Activated CD4-positive, CD25-positive, alpha-beta regulatory T cell treated with anti-CD3 and anti-CD28 coated beads, Interleukin-2, amount 50 U/mL, for 72 hours (primary cell): ENCODE measurements around the gene CHRNA10.
A peak's percentile ranks its signal among the peaks of the same experiment; 100 is the strongest.
"Not testable (repeated sequence)": the region's sequence is repeated elsewhere in the genome, so short reads cannot be mapped to it uniquely, and the experiment has no call there.

Source experiments
- DNase-seq: peaks from one replicate; pipeline ENCODE4 v3.0.0; 2021

Gene CHRNA10

DNA sequence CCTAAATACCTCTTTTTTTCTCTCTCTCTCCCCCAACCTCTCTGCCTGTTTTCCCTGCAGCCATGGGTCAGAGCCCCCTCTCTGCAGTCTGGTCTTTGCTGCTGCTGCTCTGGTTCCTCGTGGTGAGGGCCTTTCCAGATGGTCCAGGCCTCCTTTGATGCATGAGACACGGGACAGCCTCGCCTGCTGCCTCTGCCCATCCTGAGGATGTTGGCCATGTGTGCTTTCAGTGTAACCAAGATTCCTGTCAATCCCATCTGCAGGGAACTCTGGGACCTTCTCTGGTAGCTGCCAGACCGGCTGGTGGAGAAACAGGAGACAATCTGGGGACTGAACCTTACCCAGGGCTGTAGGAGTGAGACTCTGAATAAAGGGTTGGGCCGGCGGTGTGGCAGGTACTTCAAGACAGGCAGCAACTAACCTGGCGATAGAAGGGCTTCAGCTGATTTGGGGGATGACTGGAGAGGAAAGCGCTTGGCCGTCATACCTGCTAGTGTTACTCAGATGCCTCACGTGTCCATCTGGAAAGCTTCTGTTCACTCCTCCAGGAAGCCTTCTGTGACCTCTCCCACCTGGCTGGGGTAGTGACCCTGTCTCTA lies 7.1 kb downstream of the CHRNA10 start:
- no peak for DNase-seq

DNA sequence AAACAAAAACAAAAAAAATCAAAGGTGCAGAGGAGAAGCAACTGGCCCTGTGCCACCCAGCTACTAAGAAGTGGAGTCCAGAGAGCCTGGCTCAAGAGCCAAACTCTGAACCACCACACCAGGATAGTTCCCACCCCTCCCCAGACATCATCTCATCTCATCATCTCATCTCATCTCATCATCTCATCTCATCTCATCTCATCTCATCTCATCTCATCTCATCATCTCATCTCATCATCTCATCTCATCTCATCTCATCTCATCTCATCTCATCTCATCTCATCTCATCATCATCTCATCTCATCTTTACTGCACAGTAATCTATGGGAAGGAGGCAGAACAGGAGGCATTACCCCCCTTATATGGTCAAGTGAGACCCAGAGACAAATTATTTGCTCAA lies 8.3 kb downstream of the CHRNA10 start:
- DNase-seq, result no peak

DNA sequence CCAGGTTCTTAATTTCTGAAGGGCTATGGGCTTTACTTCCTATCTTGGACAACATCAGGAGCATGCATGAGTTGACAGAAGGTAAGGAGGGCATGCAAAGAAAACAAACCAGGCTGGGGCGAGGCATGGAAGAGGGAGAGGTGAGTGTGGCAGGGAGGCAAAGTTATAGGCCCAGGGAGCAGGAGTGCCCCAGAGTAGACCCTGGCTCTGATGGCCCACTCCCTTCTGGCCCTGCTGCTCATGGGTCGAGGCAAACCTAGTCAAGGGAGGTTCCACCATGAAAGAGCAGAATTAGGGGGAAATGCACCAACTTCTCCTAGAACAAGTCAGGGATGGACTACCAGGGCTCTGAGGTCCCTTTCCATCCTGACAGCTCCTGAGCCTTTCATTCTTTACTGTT lies 10.2 kb downstream of the CHRNA10 start:
- DNase-seq, result no peak

DNA sequence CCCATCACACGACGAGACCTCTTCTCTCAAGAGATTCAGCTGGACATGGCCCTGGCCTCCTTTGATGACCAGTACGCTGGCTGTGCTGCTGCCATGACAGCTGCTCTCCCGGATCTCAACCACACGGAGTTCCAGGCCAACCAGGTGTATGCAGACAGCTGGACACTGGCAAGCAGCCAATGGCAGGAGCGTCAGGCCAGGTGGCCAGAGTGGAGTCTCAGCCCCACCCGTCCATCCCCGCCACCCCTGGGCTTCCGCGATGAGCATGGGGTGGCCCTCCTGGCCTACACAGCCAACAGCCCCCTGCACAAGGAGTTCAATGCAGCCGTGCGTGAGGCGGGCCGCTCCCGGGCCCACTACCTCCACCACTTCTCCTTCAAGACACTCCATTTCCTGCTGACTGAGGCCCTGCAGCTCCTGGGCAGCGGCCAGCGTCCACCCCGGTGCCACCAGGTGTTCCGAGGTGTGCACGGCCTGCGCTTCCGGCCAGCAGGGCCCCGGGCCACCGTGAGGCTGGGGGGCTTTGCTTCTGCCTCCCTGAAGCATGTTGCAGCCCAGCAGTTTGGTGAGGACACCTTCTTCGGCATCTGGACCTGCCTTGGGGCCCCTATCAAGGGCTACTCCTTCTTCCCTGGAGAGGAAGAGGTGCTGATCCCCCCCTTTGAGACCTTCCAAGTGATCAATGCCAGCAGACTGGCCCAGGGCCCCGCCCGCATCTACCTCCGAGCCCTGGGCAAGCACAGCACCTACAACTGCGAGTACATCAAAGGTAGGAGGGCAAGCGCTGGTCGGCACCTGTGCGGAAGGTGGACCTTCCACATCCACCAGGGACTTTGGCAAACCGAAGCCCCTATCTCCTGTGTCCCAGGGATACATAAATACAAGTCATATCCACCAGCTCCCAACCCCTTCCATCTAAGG lies 11.3 kb downstream of the CHRNA10 start:
- no peak for DNase-seq

DNA sequence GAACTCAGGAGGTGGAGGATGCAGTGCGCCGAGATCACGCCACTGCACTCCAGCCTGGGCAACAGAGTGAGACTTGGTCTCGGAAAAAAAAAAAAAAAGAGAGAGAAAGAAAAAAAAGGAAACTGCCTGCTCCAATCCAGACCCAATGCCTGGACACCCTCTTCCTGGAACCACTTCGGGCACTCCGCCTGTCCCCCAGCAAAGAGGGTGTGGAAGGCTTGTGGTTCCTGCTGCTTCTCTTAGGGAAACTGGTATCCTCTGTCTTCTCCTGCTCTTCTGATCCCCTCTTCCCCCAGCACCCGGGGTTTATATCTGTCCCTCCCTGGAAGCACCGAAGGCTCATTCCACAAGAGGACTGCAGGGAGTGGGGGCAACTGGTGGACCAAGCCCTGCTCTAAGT lies 12.9 kb downstream of the CHRNA10 start:
- DNase-seq, result no peak

DNA sequence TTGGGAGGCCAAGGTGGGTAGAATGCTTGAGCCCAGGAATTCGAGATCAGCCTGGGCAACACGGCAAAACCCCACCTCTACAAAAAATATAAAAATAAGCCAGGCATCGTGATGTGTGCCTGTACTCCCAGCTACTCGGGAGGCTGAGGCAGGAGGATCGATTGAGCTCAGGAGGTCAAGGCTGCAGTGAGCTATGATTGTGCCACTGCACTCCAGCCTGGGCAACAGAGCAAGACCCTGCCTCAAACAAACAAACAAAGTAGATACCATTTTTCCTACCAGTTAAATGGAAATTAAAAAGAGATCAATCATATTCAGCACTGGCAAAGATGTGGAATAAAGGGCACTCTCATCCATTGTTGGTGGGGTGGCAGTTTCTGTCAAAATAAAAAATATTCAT lies 13.9 kb downstream of the CHRNA10 start:
- DNase-seq, result not testable (repeated sequence)

DNA sequence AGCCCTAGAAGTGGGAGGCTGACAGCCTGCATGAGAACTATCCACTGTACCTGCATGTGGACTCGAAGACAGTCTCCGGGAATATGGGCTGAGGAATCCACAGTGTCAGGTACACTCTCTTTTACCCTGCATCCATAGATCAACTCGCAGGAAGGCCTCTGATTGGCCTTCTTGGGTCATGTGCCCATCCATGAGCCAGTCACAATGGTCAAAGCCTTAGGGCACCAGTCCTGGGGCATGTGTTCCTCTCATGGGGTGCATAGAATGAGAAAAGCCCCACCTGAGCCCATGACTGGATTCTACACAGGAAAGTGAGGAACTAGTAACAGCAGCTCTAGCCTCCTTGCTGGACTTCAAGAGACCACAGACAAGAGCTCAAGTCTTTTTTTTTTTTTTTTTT lies 15.6 kb downstream of the CHRNA10 start:
- DNase-seq, result no peak

DNA sequence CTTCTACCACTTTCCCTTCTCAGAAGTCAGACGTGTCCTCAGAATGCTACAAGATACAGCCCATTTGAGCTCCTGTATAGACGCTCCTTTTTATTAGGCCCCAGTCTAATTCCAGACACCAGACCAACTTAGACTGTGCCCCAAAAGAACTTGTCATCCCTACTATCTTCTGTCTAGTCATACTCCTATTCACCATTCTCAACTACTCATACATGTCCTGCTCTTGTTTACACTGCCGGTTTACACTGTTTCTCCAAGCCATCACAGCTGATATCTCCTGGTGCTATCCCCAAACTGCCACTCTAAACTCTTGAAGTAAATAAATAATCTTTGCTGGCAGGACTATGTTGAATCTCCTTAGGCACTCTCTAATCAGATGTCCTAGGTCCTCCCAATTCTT lies 18.7 kb downstream of the CHRNA10 start:
- DNase-seq, result not testable (repeated sequence)

DNA sequence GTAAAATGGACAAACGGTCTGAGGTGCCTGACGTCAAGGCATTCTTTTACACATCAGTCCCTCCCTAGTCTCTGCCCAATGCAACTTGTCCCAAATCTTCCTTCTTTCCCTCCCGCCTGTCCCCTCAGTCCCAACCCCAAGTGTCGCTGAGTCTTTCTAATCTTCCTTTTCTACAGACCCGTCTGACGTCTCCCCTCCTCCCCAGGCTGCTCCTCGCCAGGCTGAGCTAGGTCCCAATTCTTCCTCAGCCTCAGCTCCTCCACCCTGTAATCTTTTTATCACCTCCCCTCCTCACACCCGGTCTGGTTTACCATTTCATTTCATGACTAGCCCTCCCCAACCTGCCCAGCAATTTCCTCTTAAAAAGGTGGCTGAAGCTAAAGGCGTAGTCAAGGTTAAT lies 21.8 kb downstream of the CHRNA10 start:
- DNase-seq, result not testable (repeated sequence)

DNA sequence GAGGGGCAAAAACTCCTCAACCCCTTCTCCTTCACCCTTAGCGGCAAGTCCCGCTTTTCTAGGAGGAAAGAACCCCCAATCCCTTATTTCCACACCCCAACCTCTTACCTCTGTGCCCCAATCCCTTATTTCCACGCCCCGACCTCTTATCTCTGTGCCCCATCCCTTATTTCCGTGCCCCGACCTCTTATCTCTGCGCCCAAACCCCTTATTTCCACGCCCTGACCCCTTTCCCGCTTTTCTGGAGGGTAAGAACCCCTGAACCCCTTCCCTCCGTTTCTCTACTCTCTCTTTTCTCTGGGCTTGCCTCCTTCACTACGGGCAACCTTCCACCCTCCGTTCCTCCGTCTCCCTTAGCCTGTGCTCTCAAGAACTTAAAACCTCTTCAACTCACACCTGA lies 22.3 kb downstream of the CHRNA10 start:
- DNase-seq, result not testable (repeated sequence)

DNA sequence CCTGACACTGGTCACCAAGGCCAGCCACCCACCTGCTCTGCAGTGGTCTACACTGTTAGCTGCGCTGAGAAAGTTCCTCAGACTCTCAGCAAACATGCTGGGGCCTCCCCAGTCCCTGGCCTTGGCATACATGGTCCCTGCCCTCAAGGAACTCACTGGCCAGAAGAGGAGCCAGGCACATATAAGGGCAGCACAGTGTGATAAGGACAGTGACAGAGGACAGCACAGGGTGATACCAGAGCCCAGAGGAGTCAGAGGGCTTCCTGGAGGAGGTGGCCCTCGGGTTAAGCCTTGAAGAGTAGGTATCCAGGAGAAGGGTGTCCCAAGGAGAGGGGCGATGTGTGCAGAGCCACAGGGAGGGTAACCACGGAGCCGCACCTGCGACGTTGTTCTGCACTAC lies 25.6 kb downstream of the CHRNA10 start:
- DNase-seq, result no peak

DNA sequence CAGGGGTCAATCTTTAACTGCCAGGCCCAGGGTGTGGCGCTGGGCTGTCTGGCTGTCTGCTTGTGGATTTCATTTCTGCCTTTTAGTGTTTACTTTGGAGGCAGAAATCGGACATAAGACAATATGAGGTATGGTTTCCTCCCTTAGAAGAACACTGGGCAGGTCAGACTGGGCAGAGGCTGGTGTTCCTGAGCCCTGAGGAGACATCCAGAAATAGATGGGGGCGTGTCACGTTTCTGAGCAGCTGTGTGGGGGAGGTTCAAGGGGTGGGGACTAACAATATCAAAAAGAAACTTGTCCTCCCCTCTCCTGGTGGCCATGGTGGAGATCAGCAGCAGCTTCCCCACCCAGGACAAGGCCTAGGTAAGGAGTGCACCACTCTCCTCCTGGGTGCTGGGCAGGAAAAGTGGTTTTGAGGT lies 26.4 kb downstream of the CHRNA10 start, which contains the start of gene ART1:
Gene ART1 (plus strand): TSS at position 312 of the 419 bp plus-strand sequence. CDS start 14,086 bp downstream, outside the sequence.
- DNase-seq, result no peak

DNA sequence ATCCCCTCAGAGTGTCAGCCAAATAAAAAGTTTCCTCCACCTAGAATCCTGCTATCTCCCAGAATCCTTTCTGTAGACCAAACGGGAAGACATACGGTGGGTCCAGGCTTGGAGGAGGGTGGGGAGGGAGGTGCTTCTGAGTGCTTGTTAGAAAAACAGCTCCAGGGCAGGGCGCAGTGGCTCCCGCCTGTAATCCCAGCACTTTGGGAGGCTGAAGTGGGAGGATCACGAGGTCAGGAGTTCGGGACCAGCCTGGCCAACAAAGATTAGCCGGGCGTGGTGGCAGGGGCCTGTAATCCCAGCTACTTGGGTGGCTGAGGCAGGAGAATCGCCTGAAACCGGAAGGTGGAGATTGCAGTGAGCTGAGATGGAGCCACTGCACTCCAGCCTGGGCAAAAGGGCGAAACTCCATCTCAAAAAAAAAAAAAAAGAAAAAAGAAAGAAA lies 28.1 kb downstream of the CHRNA10 start:
- not testable (repeated sequence) for DNase-seq

DNA sequence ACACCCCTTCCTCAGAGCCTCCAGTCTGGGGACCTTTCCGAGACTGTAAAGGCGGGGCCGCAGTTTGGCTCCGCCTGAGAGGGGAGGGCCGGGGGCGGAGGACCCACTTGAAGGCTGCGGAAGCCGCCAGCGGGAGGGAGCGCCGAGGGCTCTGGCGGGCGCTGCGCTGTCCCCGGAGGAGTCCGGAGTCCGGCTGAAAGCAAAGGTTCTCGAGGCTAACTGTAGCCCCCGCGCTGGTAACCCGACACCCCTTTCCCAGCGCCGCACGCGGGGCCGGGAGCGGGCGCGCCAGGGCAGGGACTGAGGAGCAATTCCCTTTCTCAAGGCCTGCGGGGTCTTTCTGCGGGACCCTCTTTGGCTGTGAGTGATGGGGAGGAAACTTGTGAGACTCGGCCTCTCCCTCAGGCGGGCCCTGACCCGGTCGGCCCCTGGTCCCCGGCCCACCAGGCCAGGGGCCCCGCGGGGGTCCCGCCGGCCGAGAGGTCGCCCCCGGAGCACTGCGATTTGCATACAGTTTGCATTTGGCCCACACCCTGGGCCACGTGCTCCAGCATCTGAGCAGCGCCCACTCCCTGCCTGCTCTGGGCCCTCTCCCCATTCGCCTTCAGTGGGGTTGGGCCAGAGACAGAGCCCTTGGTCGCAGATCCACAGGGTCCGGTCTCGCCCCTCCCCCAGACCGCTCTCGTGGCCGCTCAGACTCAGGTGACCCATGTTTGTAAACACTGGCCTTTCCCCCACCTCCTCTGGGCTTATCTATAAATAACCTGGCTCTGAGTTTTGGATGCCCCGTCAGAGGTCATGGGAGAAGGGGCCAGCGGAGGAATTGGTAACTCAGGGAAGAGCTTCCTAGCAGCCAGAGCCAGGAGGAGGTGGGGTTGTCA lies 28.9 kb downstream of the CHRNA10 start:
- DNase-seq, result peak; percentile 63

DNA sequence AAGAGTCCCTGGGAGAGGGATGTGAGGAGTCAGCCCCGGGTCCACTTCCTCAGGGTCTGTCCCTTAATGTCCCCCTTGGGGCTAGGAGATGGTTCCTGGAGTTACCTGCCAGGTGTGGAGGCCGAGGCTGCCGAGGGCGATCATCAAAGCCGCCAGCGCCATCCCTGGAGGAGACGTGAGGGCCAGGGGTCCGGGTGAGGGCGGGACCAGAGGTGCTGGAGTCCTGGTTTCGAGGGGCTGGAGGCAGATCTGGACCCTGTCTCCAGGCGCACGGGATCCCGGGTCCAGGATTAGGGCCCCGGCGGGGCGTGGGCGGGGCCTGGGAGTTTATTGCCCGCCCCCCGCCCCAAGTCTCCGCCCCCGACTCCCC lies 29.5 kb downstream of the CHRNA10 start, which contains the start of gene ART5:
Gene ART5 (minus strand): TSS at position 292 of the 370 bp plus-strand sequence. CDS start 130 bp downstream, at position 162.
- no peak for DNase-seq

DNA sequence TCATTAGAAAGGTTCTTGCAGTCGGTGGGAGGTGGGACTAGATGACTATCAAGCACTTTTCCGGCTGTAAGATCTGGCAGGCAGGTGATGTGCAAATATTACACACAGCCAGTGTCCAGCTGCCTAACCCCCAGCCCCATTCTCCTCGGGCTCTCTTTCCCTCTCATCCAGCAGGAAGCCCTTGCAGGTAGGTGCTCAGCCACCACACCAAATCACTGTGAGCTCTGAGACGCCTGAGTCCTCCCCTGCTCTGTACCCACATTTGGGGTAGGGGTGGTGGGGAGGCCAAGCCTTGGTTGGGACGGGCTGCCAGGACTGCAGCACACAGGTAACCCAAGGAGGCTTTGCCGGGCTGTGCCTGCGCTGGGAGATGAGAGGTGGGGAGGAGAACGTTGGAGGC lies 30.0 kb downstream of the CHRNA10 start:
- DNase-seq, result no peak

DNA sequence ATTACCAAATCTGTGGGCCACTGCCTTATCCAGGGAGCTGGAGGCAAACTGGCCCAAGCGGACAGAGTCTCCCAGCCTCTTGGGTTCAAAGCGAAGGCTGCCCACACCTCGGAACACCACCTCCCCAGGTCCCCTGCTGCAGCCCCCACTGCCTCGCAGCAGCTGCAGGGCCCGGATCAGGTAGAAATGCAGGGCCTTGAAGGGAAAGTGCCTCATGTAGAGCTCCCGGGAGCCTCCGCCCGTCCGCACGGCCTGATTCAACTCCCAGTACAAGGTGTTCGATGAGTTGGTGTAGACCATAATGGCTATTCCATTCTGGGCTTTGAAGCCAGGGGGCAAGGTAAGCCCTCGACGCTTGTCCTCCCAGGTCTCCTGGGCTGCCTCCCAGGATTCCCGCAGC lies 31.3 kb downstream of the CHRNA10 start:
- no peak for DNase-seq

DNA sequence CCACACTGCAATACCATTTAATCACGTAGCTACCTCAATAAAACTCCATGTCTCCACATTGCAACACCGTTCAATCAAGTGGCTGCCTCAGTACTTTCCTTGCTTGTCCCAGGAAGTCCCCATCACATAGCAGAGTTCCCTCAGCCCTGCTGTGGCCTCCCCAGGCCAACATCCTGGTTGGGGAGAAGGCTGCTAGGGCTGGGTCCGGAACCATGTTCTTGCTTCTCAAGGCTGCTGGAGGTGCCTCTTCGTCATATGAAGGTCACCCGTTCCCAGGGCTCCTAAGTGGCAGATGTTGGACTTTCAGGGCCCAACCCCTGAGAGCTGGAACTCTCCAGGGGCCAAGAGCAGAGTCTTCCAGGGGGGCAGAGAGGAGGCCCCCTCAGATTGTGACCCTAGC lies 32.7 kb downstream of the CHRNA10 start:
- DNase-seq, result no peak

DNA sequence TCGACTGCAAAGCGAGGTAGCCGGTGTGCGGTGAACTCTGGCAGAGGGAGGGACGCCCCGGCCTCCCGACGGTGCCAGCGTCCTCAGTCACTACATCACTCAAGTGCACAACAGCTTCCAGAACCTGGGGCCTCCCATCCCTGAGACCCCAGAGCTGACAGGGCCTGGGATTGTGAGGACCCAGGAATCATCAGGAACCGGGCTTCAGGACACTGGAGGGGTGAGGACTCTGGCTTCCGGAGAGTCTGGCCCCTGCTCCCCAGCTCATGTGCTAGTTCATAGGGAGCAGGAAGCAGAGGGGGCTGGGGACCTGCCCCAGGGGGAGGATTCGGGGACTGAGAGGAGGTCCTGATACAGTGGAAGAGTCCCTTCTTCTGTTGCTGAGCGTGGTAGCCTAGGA lies 34.0 kb downstream of the CHRNA10 start:
- DNase-seq, result no peak

DNA sequence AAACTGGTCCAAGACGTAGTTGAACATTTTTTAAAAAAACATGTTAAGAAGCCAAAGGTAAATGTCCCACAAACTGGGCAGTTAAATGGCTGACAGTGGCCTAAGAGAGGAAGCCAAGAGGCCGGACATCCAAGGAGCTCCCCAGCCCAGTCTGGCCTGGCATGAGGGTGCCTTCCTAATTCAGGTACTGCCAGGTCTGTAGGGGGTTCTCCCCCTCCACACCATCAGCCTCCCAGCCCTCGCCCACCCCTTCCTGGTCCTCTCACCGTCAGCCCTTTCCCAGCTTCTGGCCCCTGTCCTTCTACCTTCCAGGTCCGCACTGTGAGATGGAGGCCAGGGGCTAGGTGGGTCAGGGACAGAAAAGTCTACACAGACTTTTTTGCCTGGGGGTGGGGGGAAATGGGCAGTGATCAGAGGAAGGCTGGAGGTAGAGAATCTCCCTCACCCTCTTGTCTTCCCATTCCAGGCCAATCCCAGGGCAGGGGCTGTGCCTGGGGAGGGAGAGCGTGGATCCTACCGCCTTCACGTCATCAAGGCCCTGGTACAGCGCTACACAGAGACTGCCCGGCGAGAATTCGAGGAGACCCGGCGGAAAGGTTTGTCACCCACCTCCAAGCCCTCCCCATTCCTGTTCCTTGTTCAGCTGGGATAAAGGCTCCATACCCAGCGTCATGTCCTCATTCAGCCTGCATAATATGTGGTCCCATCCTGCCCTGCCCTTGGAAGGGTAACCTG lies 35.4 kb downstream of the CHRNA10 start:
- no peak for DNase-seq

DNA sequence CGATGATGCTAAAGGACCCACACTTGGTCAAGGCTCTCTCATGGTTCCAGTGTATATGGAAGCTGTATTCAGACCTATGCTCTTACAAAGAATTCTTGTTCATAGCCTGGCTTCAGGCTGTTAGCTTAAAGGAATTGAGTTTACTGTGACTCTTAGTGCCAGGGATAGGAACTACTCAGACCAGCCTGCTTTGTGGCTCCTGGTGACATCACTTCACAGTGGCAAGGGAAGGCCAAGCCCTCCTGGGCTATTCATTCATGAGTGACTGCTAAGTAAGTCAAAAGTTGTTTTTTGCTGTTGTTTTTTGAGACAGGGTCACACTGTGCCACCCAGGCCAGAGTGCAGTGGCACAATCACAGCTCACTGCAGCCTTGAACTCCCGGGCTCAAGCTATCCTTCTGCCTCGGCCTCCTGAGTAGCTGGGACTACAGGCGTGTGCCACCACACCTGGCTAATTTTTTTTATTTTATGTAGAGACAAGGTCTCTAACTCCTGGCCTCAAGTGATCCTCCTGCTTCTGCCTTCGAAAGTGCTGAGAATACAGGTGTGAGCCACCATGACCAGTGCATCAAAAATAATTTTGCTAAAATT lies 39.0 kb downstream of the CHRNA10 start:
- DNase-seq, result no peak

DNA sequence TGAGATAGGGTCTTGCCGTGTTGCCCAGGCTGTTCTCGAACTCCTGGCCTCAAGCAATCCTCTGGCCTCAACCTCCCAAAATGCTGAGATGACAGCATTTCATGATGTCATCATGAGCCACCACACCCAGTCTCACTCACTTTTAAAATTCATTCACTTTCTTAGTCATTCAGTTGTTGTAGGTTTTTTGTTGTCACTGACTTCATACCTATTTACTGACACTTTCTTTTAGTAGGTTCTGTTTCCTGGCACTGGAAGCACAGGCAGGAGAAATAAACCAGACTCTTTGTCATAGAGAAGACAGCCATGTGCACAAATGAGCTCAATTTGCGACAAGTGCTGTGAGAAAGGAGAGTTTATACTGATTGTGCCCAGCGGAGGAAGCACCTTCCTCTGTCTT lies 39.9 kb downstream of the CHRNA10 start:
- DNase-seq, result no peak
